NCI-H345 treated with DMSO at 0.1 percent for 48 hours (cell line): Measurements from ENCODE around the gene TMEM144.
A peak's percentile ranks its signal among the peaks of the same experiment; 100 is the strongest.
"Not testable (repeated sequence)": the region's sequence is repeated elsewhere in the genome, so short reads cannot be mapped to it uniquely, and the experiment has no call there.

ENCODE experiments used
- DNase-seq: peaks from one replicate; lab custom pipeline; 2025; ENCODE audit not compliant: unreplicated experiment; lab: John Stamatoyannopoulos, UW

The TMEM144 gene

GRCh38 chr4:158234671-158235070 lies 24.4 kb downstream of the TMEM144 start:
- no peak for DNase-seq

GRCh38 chr4:158236304-158237030 lies 26.2 kb downstream of the TMEM144 start:
- no peak for DNase-seq

GRCh38 chr4:158238575-158238974 lies 28.3 kb downstream of the TMEM144 start:
- no peak for DNase-seq

GRCh38 chr4:158239196-158239595 lies 28.9 kb downstream of the TMEM144 start:
- no peak for DNase-seq

- no peak for DNase-seq
These were observed 32.8 kb downstream of the TMEM144 start for GRCh38 chr4:158243071-158243470.

- no peak for DNase-seq
These were observed 40.0 kb downstream of the TMEM144 start for GRCh38 chr4:158250321-158250720.

- peak; percentile 11 for DNase-seq
These were observed 43.2 kb downstream of the TMEM144 start for GRCh38 chr4:158253350-158253980.

- DNase-seq: no peak
These were observed 44.0 kb downstream of the TMEM144 start for GRCh38 chr4:158254292-158254691.

- peak; percentile 18 for DNase-seq
These were observed 45.5 kb downstream of the TMEM144 start for GRCh38 chr4:158255727-158256324.

GRCh38 chr4:158259955-158260575 lies 49.8 kb downstream of the TMEM144 start:
- DNase-seq: peak; percentile 2

- no peak for DNase-seq
These were observed 51.2 kb downstream of the TMEM144 start for GRCh38 chr4:158261480-158261879.

GRCh38 chr4:158268553-158268952 lies 58.3 kb downstream of the TMEM144 start:
- no peak for DNase-seq

- DNase-seq: no peak
These were observed 64.3 kb downstream of the TMEM144 start for GRCh38 chr4:158274636-158275035.

GRCh38 chr4:158277558-158277957 lies 67.3 kb downstream of the TMEM144 start:
- DNase-seq: no peak

GRCh38 chr4:158279052-158279451 lies 68.8 kb downstream of the TMEM144 start:
- not testable (repeated sequence) for DNase-seq

GRCh38 chr4:158280856-158281255 lies 70.6 kb downstream of the TMEM144 start:
- DNase-seq: no peak

GRCh38 chr4:158282252-158282651 lies 72.0 kb downstream of the TMEM144 start:
- no peak for DNase-seq

- DNase-seq: no peak
These were observed 75.3 kb downstream of the TMEM144 start for GRCh38 chr4:158285429-158286216.

GRCh38 chr4:158290912-158291311 lies 80.6 kb downstream of the TMEM144 start:
- DNase-seq: no peak

GRCh38 chr4:158291334-158292055 lies 81.2 kb downstream of the TMEM144 start:
- no peak for DNase-seq
